SK-N-SH treated with all-trans-retinoic acid at 6 μM for 48 hours (cell line): ENCODE data around the gene BLID.

ENCODE experiments used
- ATAC-seq: fragments of 200-7000 bp; cut with Tn5 transposase; 3 replicates; pipeline ENCODE4 v1.9.1; 2020; ENCODE audit warnings: mild to moderate bottlenecking, moderate library complexity
- ARNTL ChIP-seq: fragments of 450-650 bp; formaldehyde crosslinking; IDR thresholded peaks from 2 replicates; pipeline ENCODE4 v1.5.0; 2020; ENCODE audit warnings: low read depth, mild to moderate bottlenecking, moderate library complexity, borderline replicate concordance
- BACH2 ChIP-seq: fragments of 250-450 bp; sonication (Bioruptor Pico); IDR thresholded peaks from 2 replicates; pipeline ENCODE4 v1.9.0; 2021; ENCODE audit warnings: mild to moderate bottlenecking, borderline replicate concordance
- CREB5 ChIP-seq: fragments of 250-450 bp; sonication (Bioruptor Pico); IDR thresholded peaks from 2 replicates; pipeline ENCODE4 v1.5.1; 2020; ENCODE audit warnings: low read depth, mild to moderate bottlenecking, moderate library complexity
- CSDC2 ChIP-seq: fragments of 250-450 bp; sonication (Bioruptor Pico); IDR thresholded peaks from 2 replicates; pipeline ENCODE4 v1.5.0; 2020; ENCODE audit warnings: mild to moderate bottlenecking, moderate library complexity
- CSRNP3 ChIP-seq: fragments of 250-450 bp; sonication (Bioruptor Pico); IDR thresholded peaks from 2 replicates; pipeline ENCODE4 v1.5.1; 2021; ENCODE audit warnings: mild to moderate bottlenecking, moderate library complexity
- ESRRG ChIP-seq: fragments of 250-450 bp; sonication (Bioruptor Pico); IDR thresholded peaks from 2 replicates; pipeline ENCODE4 v1.6.1; 2021; ENCODE audit warnings: mild to moderate bottlenecking
- GLIS3 ChIP-seq: fragments of 250-450 bp; sonication (Bioruptor Pico); IDR thresholded peaks from 2 replicates; pipeline ENCODE4 v1.5.0; 2020; ENCODE audit warnings: mild to moderate bottlenecking, moderate library complexity
- ISL1 ChIP-seq: fragments of 250-450 bp; sonication (Bioruptor Pico); IDR thresholded peaks from 2 replicates; pipeline ENCODE4 v2.1.2; 2022; ENCODE audit warnings: mild to moderate bottlenecking, moderate library complexity
- OSR1 ChIP-seq: fragments of 250-450 bp; sonication (Bioruptor Pico); IDR thresholded peaks from 2 replicates; pipeline ENCODE4 v1.8.0; 2022; ENCODE audit warnings: moderate library complexity, mild to moderate bottlenecking, inconsistent platforms
- PATZ1 ChIP-seq: fragments of 250-450 bp; sonication (Bioruptor Pico); IDR thresholded peaks from 2 replicates; pipeline ENCODE4 v1.8.0; 2020; ENCODE audit warnings: mild to moderate bottlenecking, moderate library complexity, borderline replicate concordance
- POU6F1 ChIP-seq: fragments of 250-450 bp; sonication (Bioruptor Pico); IDR thresholded peaks from 2 replicates; pipeline ENCODE4 v1.8.0; 2021; ENCODE audit warnings: low read depth, mild to moderate bottlenecking, moderate library complexity, borderline replicate concordance
- PPARA ChIP-seq: fragments of 250-450 bp; sonication (Bioruptor Pico); IDR thresholded peaks from 2 replicates; pipeline ENCODE4 v1.5.0; 2020; ENCODE audit warnings: mild to moderate bottlenecking, borderline replicate concordance
- SNAI2 ChIP-seq: fragments of 250-450 bp; sonication (Bioruptor Pico); IDR thresholded peaks from 2 replicates; pipeline ENCODE4 v1.5.0; 2020; ENCODE audit warnings: mild to moderate bottlenecking, moderate library complexity
- TOX ChIP-seq: fragments of 250-450 bp; sonication (Bioruptor Pico); IDR thresholded peaks from 2 replicates; pipeline ENCODE4 v1.8.0; 2021; ENCODE audit warnings: mild to moderate bottlenecking, moderate library complexity, borderline replicate concordance
- TSHZ2 ChIP-seq: fragments of 250-450 bp; sonication (Bioruptor Pico); IDR thresholded peaks from 2 replicates; pipeline ENCODE4 v1.5.0; 2020; ENCODE audit warnings: mild to moderate bottlenecking, moderate library complexity
- ZC3H10 ChIP-seq: fragments of 250-450 bp; sonication (Bioruptor Pico); IDR thresholded peaks from 2 replicates; pipeline ENCODE4 v1.5.1; 2021; ENCODE audit warnings: mild to moderate bottlenecking, moderate library complexity
- ZFP3 ChIP-seq: fragments of 250-450 bp; sonication (Bioruptor Pico); IDR thresholded peaks from 2 replicates; pipeline ENCODE4 v1.5.0; 2020; ENCODE audit warnings: mild to moderate bottlenecking, moderate library complexity
- ZFP30 ChIP-seq: fragments of 450-650 bp; formaldehyde crosslinking; IDR thresholded peaks from 2 replicates; pipeline ENCODE4 v1.5.0; 2022; ENCODE audit warnings: mild to moderate bottlenecking, moderate library complexity
- ZNF565 ChIP-seq: fragments of 450-650 bp; formaldehyde crosslinking; conservative IDR thresholded peaks from 2 replicates; pipeline ENCODE4 v1.5.0; 2020; ENCODE audit warnings: low read depth, mild to moderate bottlenecking, moderate library complexity
- ZNF70 ChIP-seq: fragments of 450-650 bp; formaldehyde crosslinking; IDR thresholded peaks from 2 replicates; pipeline ENCODE4 v1.5.0; 2020; ENCODE audit warnings: mild to moderate bottlenecking, moderate library complexity
- ZNF8 ChIP-seq: fragments of 450-650 bp; formaldehyde crosslinking; IDR thresholded peaks from 2 replicates; pipeline ENCODE4 v1.5.0; 2020; ENCODE audit warnings: mild to moderate bottlenecking, moderate library complexity

Gene BLID

GRCh38 chr11:122096272-122097112, 19.5 kb downstream of the BLID start:
- ATAC-seq, result no peak
- no peak for TF ChIP-seq ZNF70 (CRISPR knock-in tag)
- TF ChIP-seq CREB5 (CRISPR knock-in tag), result 0 out of 2 replicates have a peak, but pooled peaks have one; percentile 7

GRCh38 chr11:122095681-122096262, 20.2 kb downstream of the BLID start:
- TF ChIP-seq GLIS3 (CRISPR knock-in tag) (no peak), ZC3H10 (CRISPR knock-in tag) (0 out of 2 replicates have a peak, but pooled peaks have one; percentile 21), ZFP3 (no peak), CSDC2 (CRISPR knock-in tag) (no peak), ESRRG (CRISPR knock-in tag) (no peak), OSR1 (CRISPR knock-in tag) (no peak), ZNF565 (CRISPR knock-in tag) (no peak), ISL1 (peak; percentile 59), CSRNP3 (no peak)
- ATAC-seq, result peak; percentile 11

- no peak for ATAC-seq
- TF ChIP-seq ZNF565 (CRISPR knock-in tag) (no peak), ARNTL (CRISPR knock-in tag) (no peak), TOX (CRISPR knock-in tag) (no peak), TSHZ2 (CRISPR knock-in tag) (no peak), OSR1 (CRISPR knock-in tag) (no peak), ZFP3 (no peak), ZNF8 (CRISPR knock-in tag) (no peak), PPARA (CRISPR knock-in tag) (no peak), POU6F1 (CRISPR knock-in tag) (no peak), ZNF70 (CRISPR knock-in tag) (no peak), ESRRG (CRISPR knock-in tag) (no peak), SNAI2 (CRISPR knock-in tag) (no peak), PATZ1 (CRISPR knock-in tag) (no peak), ZFP30 (no peak), BACH2 (CRISPR knock-in tag) (no peak), GLIS3 (CRISPR knock-in tag) (no peak), CSRNP3 (no peak), ZC3H10 (CRISPR knock-in tag) (no peak)
Observed at GRCh38 chr11:122094836-122095235, 21.2 kb downstream of the BLID start.
